K562 (cell line): ENCODE measurements around the gene TRERF1. TPM values are rescaled to one million over a fixed set of nuclear protein-coding genes. Genes with fewer than 3 reads are reported as not detected.

ENCODE experiments used
- BCOR ChIP-seq: fragments of 450-650 bp; IDR thresholded peaks from 2 replicates; pipeline ENCODE4 v1.6.1; 2016
- BRCA1 ChIP-seq, 2 experiments: fragments of 450-650 bp in 1 of 2; sonication (generic) in 1 of 2; formaldehyde crosslinking in 1 of 2; IDR thresholded peaks; 2 replicates each; pipeline versions ENCODE4 v1.5.0 to v1.6.1; 2017 to 2020; ENCODE audit warnings: mild to moderate bottlenecking in 1 of 2, missing genetic modification reagents in 1 of 2
- CREBBP ChIP-seq: IDR thresholded peaks from one replicate; pipeline ENCODE4 v1.6.1; 2012; ENCODE audit warnings: low read depth, mild to moderate bottlenecking, control low read depth, inconsistent platforms, low read length
- CTCFL ChIP-seq: IDR thresholded peaks from 2 replicates; pipeline ENCODE4 v1.6.1; 2011; ENCODE audit warnings: borderline replicate concordance, low read depth, mild to moderate bottlenecking, moderate library complexity, low read length; ENCODE audit not compliant: insufficient read depth, poor library complexity, severe bottlenecking
- ESRRA ChIP-seq: fragments of 450-650 bp; IDR thresholded peaks from 2 replicates; pipeline ENCODE4 v1.6.1; 2014; ENCODE audit warnings: low read depth, mild to moderate bottlenecking, moderate library complexity, borderline replicate concordance
- ETV5 ChIP-seq: sonication (generic); formaldehyde crosslinking; IDR thresholded peaks from 2 replicates; pipeline ENCODE4 v1.4.0; 2020; ENCODE audit warnings: low read depth, mild to moderate bottlenecking, missing genetic modification reagents
- FOXM1 ChIP-seq, 2 experiments: fragments of 450-650 bp in 1 of 2; sonication (generic) in 1 of 2; formaldehyde crosslinking in 1 of 2; IDR thresholded peaks; 2 replicates each; pipeline versions ENCODE4 v1.6.1 to v1.9.0; 2017 to 2022; ENCODE audit warnings: low read depth in 2 of 2, mild to moderate bottlenecking in 2 of 2, missing genetic modification reagents in 1 of 2, moderate library complexity in 1 of 2
- GABPB2 ChIP-seq: fragments of 250-450 bp; sonication (Bioruptor Pico); conservative IDR thresholded peaks from 2 replicates; pipeline ENCODE4 v1.5.1; 2021; ENCODE audit warnings: mild to moderate bottlenecking
- HMGN3 ChIP-seq: IDR thresholded peaks from 2 replicates; pipeline ENCODE4 v1.6.1; 2011; ENCODE audit warnings: borderline replicate concordance, low read depth, mild to moderate bottlenecking, mixed read lengths, low read length; ENCODE audit not compliant: insufficient read length; ENCODE audit errors: extremely low read depth
- MAZ ChIP-seq, 2 experiments: fragments of 450-650 bp in 1 of 2; sonication (generic) in 1 of 2; formaldehyde crosslinking; IDR thresholded peaks in 1 of 2; conservative IDR thresholded peaks in 1 of 2; 2 replicates each; pipeline versions ENCODE4 v1.4.0 to v1.5.0; 2020; ENCODE audit warnings: mild to moderate bottlenecking in 1 of 2, missing genetic modification reagents in 1 of 2
- NCOR1 ChIP-seq: fragments of 450-650 bp; IDR thresholded peaks from 2 replicates; pipeline ENCODE4 v1.6.1; 2016; ENCODE audit warnings: mild to moderate bottlenecking, moderate library complexity
- NR1H2 ChIP-seq: sonication (generic); formaldehyde crosslinking; IDR thresholded peaks from 2 replicates; pipeline ENCODE4 v1.4.0; 2020; ENCODE audit warnings: mild to moderate bottlenecking, missing genetic modification reagents
- POLR2G ChIP-seq: fragments of 200-400 bp; formaldehyde crosslinking; IDR thresholded peaks from 2 replicates; pipeline ENCODE4 v1.6.1; 2017; ENCODE audit warnings: low read depth, mild to moderate bottlenecking, antibody characterized with exemption, low read length, moderate library complexity
- RAD51 ChIP-seq: fragments of 450-650 bp; IDR thresholded peaks from 2 replicates; pipeline ENCODE4 v1.7.1; 2016; ENCODE audit warnings: low read depth, mild to moderate bottlenecking, borderline replicate concordance
- SMARCB1 ChIP-seq: IDR thresholded peaks from 2 replicates; pipeline ENCODE4 v1.6.1; 2011; ENCODE audit warnings: improper control_type of control experiment, low read depth; ENCODE audit not compliant: insufficient read length
- SUPT5H ChIP-seq: fragments of 450-650 bp; IDR thresholded peaks from 2 replicates; pipeline ENCODE4 v1.6.1; 2016
- TAF7 ChIP-seq: fragments of 450-650 bp; IDR thresholded peaks from 2 replicates; pipeline ENCODE4 v1.6.1; 2016; ENCODE audit warnings: missing genetic modification characterization, missing compliant biosample characterization
- ZBTB17 ChIP-seq: fragments of 450-650 bp; formaldehyde crosslinking; IDR thresholded peaks from 2 replicates; pipeline ENCODE4 v1.4.0; 2020; ENCODE audit warnings: mild to moderate bottlenecking
- ZBTB26 ChIP-seq: fragments of 450-650 bp; formaldehyde crosslinking; IDR thresholded peaks from 2 replicates; pipeline ENCODE4 v1.4.0; 2022; ENCODE audit warnings: missing genetic modification characterization
- ZNF3 ChIP-seq: fragments of 250-450 bp; sonication (Bioruptor Pico); IDR thresholded peaks from 2 replicates; pipeline ENCODE4 v1.5.0; 2021; ENCODE audit warnings: mild to moderate bottlenecking, moderate library complexity
- ZNF347 ChIP-seq: fragments of 450-650 bp; formaldehyde crosslinking; IDR thresholded peaks from 2 replicates; pipeline ENCODE4 v1.4.0; 2020; ENCODE audit warnings: low read depth, mild to moderate bottlenecking, moderate library complexity
- ZNF511 ChIP-seq: sonication (generic); formaldehyde crosslinking; IDR thresholded peaks from 2 replicates; pipeline ENCODE4 v1.8.0; 2022; ENCODE audit warnings: mild to moderate bottlenecking, missing genetic modification reagents
- ZNF696 ChIP-seq: fragments of 250-450 bp; sonication (Bioruptor Pico); conservative IDR thresholded peaks from 2 replicates; pipeline ENCODE4 v1.4.0; 2020; ENCODE audit warnings: mild to moderate bottlenecking, moderate library complexity
- ZSCAN29 ChIP-seq: fragments of 450-650 bp; IDR thresholded peaks from 2 replicates; pipeline ENCODE4 v1.6.1; 2017
- polyA plus RNA-seq, 8 experiments: library from polyadenylated mRNA; depleted of rRNA in 4 of 8; stranded (reverse) in 5 of 8; unstranded in 3 of 8; fragments of >200 nt; fragmentation: Nextera tagmentation in 2 of 8; fragmentation: Illumina TruSeq in 1 of 8; extraction: Ambion mirVana in 2 of 8; extraction: Trizol in 1 of 8; gene quantifications; 2 replicates each; pipeline versions ENCODE4 v1.2.1 to v1.2.3, GENCODE V29; 2011 to 2014; ENCODE audit warnings: inconsistent platforms in 1 of 8, missing spikeins in 1 of 8
- total RNA-seq, 7 experiments: library from RNA; depleted of rRNA in 6 of 7; stranded (reverse); fragments of >200 nt in 6 of 7; fragmentation: Illumina TruSeq in 2 of 7; extraction: Trizol in 2 of 7; gene quantifications; 2 replicates each; pipeline versions ENCODE4 v1.2.1 to v1.2.3, GENCODE V29; 2011 to 2021; ENCODE audit warnings: low replicate concordance in 1 of 7

TRERF1 gene
- total and polyA plus RNA-seq, 9 of the 15 experiments (the other 6 are each of a cell fraction or from before 2014, with no cell fraction given), result 0.04 to 0.20 (median 0.07) TPM; not detected in 3

GRCh38 chr6:42199106-42199981, 252.4 kb downstream of the TRERF1 start (continued):
- no peak for TF ChIP-seq CTCFL
- TF ChIP-seq NR1H2 (CRISPR knock-in tag), result 0 out of 2 replicates have a peak, but pooled peaks have one; percentile 81
- TF ChIP-seq FOXM1 (IDR thresholded peaks at IDR 0.05; ENCODE audit: low read depth), result peak; percentile 95
- no peak for TF ChIP-seq FOXM1 (CRISPR knock-in tag; IDR thresholded peaks at IDR 0.05; ENCODE audit: low read depth)
- no peak for TF ChIP-seq ZNF347 (CRISPR knock-in tag)
- no peak for TF ChIP-seq POLR2G
- TF ChIP-seq ZBTB17 (CRISPR knock-in tag), result peak; percentile 83; the same call in 1 of the 2 replicates
- TF ChIP-seq CREBBP, result no peak
- peak; percentile 70 for TF ChIP-seq HMGN3
- TF ChIP-seq ZNF511 (CRISPR knock-in tag), result peak; percentile 25; the same call in 1 of the 2 replicates
- no peak for TF ChIP-seq TAF7 (tag)
- TF ChIP-seq ZSCAN29, result no peak
- no peak for TF ChIP-seq GABPB2 (CRISPR knock-in tag)
- peak in 1 of 2 experiments; percentile 80; a peak in 3 of 4 replicates for TF ChIP-seq MAZ (CRISPR knock-in tag; conservative IDR thresholded peaks at IDR 0.05 in 1 of 2, IDR thresholded peaks at IDR 0.05 in 1 of 2)
- no peak for TF ChIP-seq ZNF3 (CRISPR knock-in tag)
- TF ChIP-seq ZBTB26, result no peak
- TF ChIP-seq BCOR, result no peak; the same call in 1 of the 2 replicates
- TF ChIP-seq ESRRA, result peak; percentile 98
- TF ChIP-seq SMARCB1, result no peak
- no peak for TF ChIP-seq SUPT5H
- TF ChIP-seq RAD51, result peak; percentile 71
- TF ChIP-seq NCOR1, result peak; percentile 99
- TF ChIP-seq BRCA1 (IDR thresholded peaks at IDR 0.05), result no peak
- no peak for TF ChIP-seq BRCA1 (CRISPR knock-in tag; IDR thresholded peaks at IDR 0.05)
- TF ChIP-seq ETV5 (CRISPR knock-in tag), result peak; percentile 87
- no peak for TF ChIP-seq ZNF696 (CRISPR knock-in tag)
